ENCODE data around the gene CABP7. TPM values are rescaled to one million over a fixed set of nuclear protein-coding genes. Genes with fewer than 3 reads are reported as not detected.

CABP7 gene
- polyA plus RNA-seq, 1 donor (not counting 4 experiments of a cell fraction or from before 2014, with no cell fraction given): not detected

DNA sequence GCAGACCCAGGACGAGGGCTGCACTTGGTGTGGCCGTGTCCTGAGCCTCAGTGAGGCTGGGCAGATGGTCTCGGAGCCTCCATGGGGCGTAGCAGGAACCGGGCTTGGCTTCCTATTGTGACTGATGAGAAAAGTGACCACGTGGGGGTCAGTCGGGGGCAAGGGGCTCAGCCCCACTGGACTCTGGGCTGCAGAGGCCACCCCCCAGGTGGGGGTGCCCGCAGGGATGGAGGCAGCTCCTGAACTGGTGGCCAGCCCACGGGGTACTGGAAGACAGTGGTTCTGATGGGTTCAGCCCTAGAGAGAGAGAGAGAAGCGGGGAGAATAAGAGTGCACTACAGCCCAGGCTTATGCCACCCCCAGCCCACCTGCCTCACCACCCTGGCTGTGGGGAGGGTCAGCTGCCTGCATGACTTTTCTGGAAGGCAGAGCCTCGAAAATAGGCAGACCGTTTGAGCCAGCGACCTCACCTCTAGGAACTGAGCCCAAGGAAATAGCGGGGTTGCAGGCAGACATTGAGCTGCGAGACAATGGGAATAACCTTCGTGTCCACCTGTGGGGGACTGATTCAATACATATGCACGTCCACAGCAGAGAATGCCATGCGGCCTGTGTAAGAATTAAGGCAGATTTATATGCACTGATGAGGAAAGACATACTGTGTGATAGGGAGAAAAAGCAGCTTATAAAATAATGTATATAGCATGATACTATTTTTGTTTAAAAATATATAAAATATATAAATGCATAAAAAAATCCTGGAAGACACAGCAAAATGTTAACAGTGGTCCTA lies 11.5 kb downstream of the CABP7 start:
- no peak for DNase-seq (ENCODE audit: low read depth, low spot score)
- no peaks in the 10 kb centered on the region for H3K9me3 ChIP-seq (ENCODE audit: control insufficient read depth, low read depth, low read length)
- no peak overlapping the region for H3K9ac ChIP-seq (ENCODE audit: control insufficient read depth, extremely low read depth, insufficient read depth, low read length)
- H3K36me3 ChIP-seq (ENCODE audit: control insufficient read depth in 2 of 2, extremely low read depth in 1 of 2, insufficient read depth in 2 of 2, low read length in 2 of 2): peaks cover 0 to 2% of the 10 kb centered on the region in 2 experiments
- no peaks in the 10 kb centered on the region for H4K20me1 ChIP-seq (ENCODE audit: control insufficient read depth, extremely low read depth, insufficient read depth, low read length)
- H3K79me2 ChIP-seq (ENCODE audit: control insufficient read depth, insufficient read depth, low read length): no peaks in the 10 kb centered on the region
- no peaks in the 10 kb centered on the region for H3K27me3 ChIP-seq (ENCODE audit: control insufficient read depth, extremely low read depth, insufficient read depth, low read length)
- peaks cover 3% of the 10 kb centered on the region for H3K4me1 ChIP-seq (ENCODE audit: control insufficient read depth, extremely low read depth, insufficient read depth, low read length)
- FAIRE-seq: no peak
- no peak overlapping the region for H2AFZ ChIP-seq (ENCODE audit: control insufficient read depth, low read length)
- TF ChIP-seq EZH2 (IDR thresholded peaks at IDR 0.05; ENCODE audit: low read length): no peak
- TF ChIP-seq, protein P1, sequence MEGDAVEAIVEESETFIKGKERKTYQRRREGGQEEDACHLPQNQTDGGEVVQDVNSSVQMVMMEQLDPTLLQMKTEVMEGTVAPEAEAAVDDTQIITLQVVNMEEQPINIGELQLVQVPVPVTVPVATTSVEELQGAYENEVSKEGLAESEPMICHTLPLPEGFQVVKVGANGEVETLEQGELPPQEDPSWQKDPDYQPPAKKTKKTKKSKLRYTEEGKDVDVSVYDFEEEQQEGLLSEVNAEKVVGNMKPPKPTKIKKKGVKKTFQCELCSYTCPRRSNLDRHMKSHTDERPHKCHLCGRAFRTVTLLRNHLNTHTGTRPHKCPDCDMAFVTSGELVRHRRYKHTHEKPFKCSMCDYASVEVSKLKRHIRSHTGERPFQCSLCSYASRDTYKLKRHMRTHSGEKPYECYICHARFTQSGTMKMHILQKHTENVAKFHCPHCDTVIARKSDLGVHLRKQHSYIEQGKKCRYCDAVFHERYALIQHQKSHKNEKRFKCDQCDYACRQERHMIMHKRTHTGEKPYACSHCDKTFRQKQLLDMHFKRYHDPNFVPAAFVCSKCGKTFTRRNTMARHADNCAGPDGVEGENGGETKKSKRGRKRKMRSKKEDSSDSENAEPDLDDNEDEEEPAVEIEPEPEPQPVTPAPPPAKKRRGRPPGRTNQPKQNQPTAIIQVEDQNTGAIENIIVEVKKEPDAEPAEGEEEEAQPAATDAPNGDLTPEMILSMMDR (optimal IDR thresholded peaks at IDR 0.05 in 1 of 3, IDR thresholded peaks at IDR 0.05 in 1 of 3, conservative IDR thresholded peaks at IDR 0.05 in 1 of 3; ENCODE audit: extremely low read depth in 1 of 3, insufficient read depth in 2 of 3, low read length in 3 of 3): no peak
- no peak overlapping the region for H3K4me3 ChIP-seq (ENCODE audit: control insufficient read depth in 2 of 3, extremely low read depth in 1 of 3, insufficient read depth in 2 of 3, low read depth in 1 of 3, low read length in 3 of 3)
- dilution Hi-C loops (cut with MboI; ENCODE audit: extremely low pct_ligation_motif_present, low sequenced_read_pairs): no loop called here
- H3K9me1 ChIP-seq (ENCODE audit: control insufficient read depth, extremely low read depth, insufficient read depth, low read length): no peaks in the 10 kb centered on the region
- no peak overlapping the region for H3K27ac ChIP-seq (ENCODE audit: control insufficient read depth, insufficient read depth, low read length)
- H3K4me2 ChIP-seq (ENCODE audit: control insufficient read depth, extremely low read depth, insufficient read depth, low read depth, low read length): no peak overlapping the region

- Histone ChIP-seq H3K9ac (ENCODE audit: control insufficient read depth, extremely low read depth, insufficient read depth, low read length) (no peak overlapping the region), H2AFZ (ENCODE audit: control insufficient read depth, low read length) (no peak overlapping the region), H3K9me1 (ENCODE audit: control insufficient read depth, extremely low read depth, insufficient read depth, low read length) (no peaks in the 10 kb centered on the region), H3K4me3 (ENCODE audit: control insufficient read depth in 2 of 3, extremely low read depth in 1 of 3, insufficient read depth in 2 of 3, low read depth in 1 of 3, low read length in 3 of 3) (no peak overlapping the region), H3K9me3 (ENCODE audit: control insufficient read depth, low read depth, low read length) (no peaks in the 10 kb centered on the region), H3K27ac (ENCODE audit: control insufficient read depth, insufficient read depth, low read length) (no peak overlapping the region), H3K4me1 (ENCODE audit: control insufficient read depth, extremely low read depth, insufficient read depth, low read length) (peaks cover 3% of the 10 kb centered on the region), H3K79me2 (ENCODE audit: control insufficient read depth, insufficient read depth, low read length) (no peaks in the 10 kb centered on the region), H3K4me2 (ENCODE audit: control insufficient read depth, extremely low read depth, insufficient read depth, low read depth, low read length) (no peak overlapping the region), H3K36me3 (ENCODE audit: control insufficient read depth in 2 of 2, extremely low read depth in 1 of 2, insufficient read depth in 2 of 2, low read length in 2 of 2) (peaks cover 0 to 2% of the 10 kb centered on the region in 2 experiments), H4K20me1 (ENCODE audit: control insufficient read depth, extremely low read depth, insufficient read depth, low read length) (no peaks in the 10 kb centered on the region), H3K27me3 (ENCODE audit: control insufficient read depth, extremely low read depth, insufficient read depth, low read length) (no peaks in the 10 kb centered on the region)
- DNase-seq (ENCODE audit: low read depth, low spot score) (no peak), FAIRE-seq (no peak)
- TF ChIP-seq EZH2 (IDR thresholded peaks at IDR 0.05; ENCODE audit: low read length): no peak
- TF ChIP-seq, protein P1 (optimal IDR thresholded peaks at IDR 0.05 in 1 of 3, IDR thresholded peaks at IDR 0.05 in 1 of 3, conservative IDR thresholded peaks at IDR 0.05 in 1 of 3; ENCODE audit: extremely low read depth in 1 of 3, insufficient read depth in 2 of 3, low read length in 3 of 3): no peak
- dilution Hi-C loops (cut with MboI; ENCODE audit: extremely low pct_ligation_motif_present, low sequenced_read_pairs): no loop called here
Observed at GRCh38 chr22:29732883-29733282, 13.1 kb downstream of the CABP7 start.
